K562 (cell line): Measurements from ENCODE around the gene UBXN10. TPM values are rescaled to one million over a fixed set of nuclear protein-coding genes. Genes with fewer than 3 reads are reported as not detected.

Experiments used
- ATAC-seq: fragments of 200-7000 bp; cut with Tn5 transposase; 3 replicates; pipeline ENCODE4 v1.9.1; 2020; ENCODE audit warnings: moderate library complexity
- BruUV-seq: library from RNA; stranded (reverse); fragments of 400-500 nt; replicated peaks from 2 replicates; lab custom pipeline; 2021; lab: Mats Ljungman, UMichigan
- CTCF ChIA-PET: fragments of 300-600 bp; formaldehyde crosslinking; extraction: SDS; loops from one replicate; lab custom pipeline; 2021; ENCODE audit warnings: low intra/inter-chr PET ratio; lab: Yijun Ruan, JAX
- POLR2A ChIA-PET: fragments of 300-600, 350-650 bp; sonication (Branson Sonifier 250); formaldehyde crosslinking; extraction: SDS; loops from one replicate; lab custom pipeline; 2021; ENCODE audit warnings: antibody characterized with exemption, inconsistent platforms; lab: Yijun Ruan, JAX
- DNase-seq, 4 experiments: peaks; one replicate each; pipeline versions ENCODE4 v3.0.0 to v3.0.0-alpha.2; 2011 to 2018; ENCODE audit warnings: low spot score in 3 of 4, mixed read lengths in 3 of 4; ENCODE audit errors: extremely low read depth in 1 of 4
- FAIRE-seq: peaks from 2 replicates; lab custom pipeline; 2011; peaks lifted over from hg19 to GRCh38; lab: Jason Lieb, UNC
- H2AFZ ChIP-seq: 2 replicates; pipeline ENCODE4 v1.6.0; 2011; ENCODE audit warnings: low read depth, low read length, control low read depth, inconsistent platforms
- H3K27ac ChIP-seq: fragments of 200-600 bp; 3 replicates; pipeline ENCODE4 v1.8.0; 2011; ENCODE audit warnings: low read depth, mild to moderate bottlenecking, control low read depth, inconsistent platforms, low read length, moderate library complexity, mixed read lengths; ENCODE audit errors: extremely low read depth
- H3K27me3 ChIP-seq, 2 experiments: fragments of 300-600 bp in 1 of 2; 2 replicates in 1 of 2; 3 replicates in 1 of 2; pipeline versions ENCODE4 v1.6.0 to v1.8.0; 2011; ENCODE audit warnings: inconsistent platforms in 2 of 2, low read length in 2 of 2, mild to moderate bottlenecking in 1 of 2, mixed read lengths in 1 of 2, moderate library complexity in 1 of 2; ENCODE audit not compliant: control insufficient read depth in 2 of 2, insufficient read depth in 2 of 2
- H3K36me3 ChIP-seq: fragments of 300-600 bp; 3 replicates; pipeline ENCODE4 v1.8.0; 2011; ENCODE audit warnings: mild to moderate bottlenecking, low read length, inconsistent platforms; ENCODE audit not compliant: control insufficient read depth, insufficient read depth
- H3K4me1 ChIP-seq, 2 experiments: fragments of 200-600 bp in 1 of 2; replicated peaks in 1 of 2; 2 replicates in 1 of 2; 3 replicates in 1 of 2; pipeline versions ENCODE4 v1.5.1 to v1.8.0; 2011; ENCODE audit warnings: inconsistent platforms in 2 of 2, low read length in 2 of 2, mild to moderate bottlenecking in 1 of 2, mixed read lengths in 1 of 2, moderate library complexity in 1 of 2; ENCODE audit not compliant: control insufficient read depth in 2 of 2, insufficient read depth in 2 of 2
- H3K4me2 ChIP-seq: 2 replicates; pipeline ENCODE4 v1.6.1; 2011; ENCODE audit warnings: low read length, control low read depth, inconsistent platforms, mixed read lengths; ENCODE audit not compliant: insufficient read depth
- H3K4me3 ChIP-seq: fragments of 200-600 bp; sonication (generic), shearing (Covaris generic); 2 replicates; pipeline ENCODE4 v1.5.1; 2016; ENCODE audit warnings: control low read depth, inconsistent platforms
- H3K79me2 ChIP-seq: fragments of 200-600 bp; 3 replicates; pipeline ENCODE4 v1.8.0; 2011; ENCODE audit warnings: low read length, inconsistent platforms; ENCODE audit not compliant: control insufficient read depth, insufficient read depth
- H3K9ac ChIP-seq, 2 experiments: 2 replicates each; pipeline versions ENCODE4 v1.6.0 to v1.6.1; 2011; ENCODE audit warnings: low read depth in 2 of 2, low read length in 2 of 2, control low read depth in 1 of 2, inconsistent platforms in 1 of 2, mild to moderate bottlenecking in 1 of 2, mixed read lengths in 1 of 2; ENCODE audit not compliant: insufficient read depth in 1 of 2
- H3K9me1 ChIP-seq: one replicate; pipeline ENCODE4 v1.6.0; 2011; ENCODE audit warnings: inconsistent platforms, mild to moderate bottlenecking, low read length, moderate library complexity; ENCODE audit not compliant: control insufficient read depth, insufficient read depth
- H3K9me3 ChIP-seq: replicated peaks from 2 replicates; pipeline ENCODE4 v1.5.1; 2011; ENCODE audit warnings: low read depth, low read length, inconsistent platforms; ENCODE audit not compliant: control insufficient read depth, insufficient read depth
- H4K20me1 ChIP-seq: replicated peaks from 2 replicates; pipeline ENCODE4 v1.6.1; 2011; ENCODE audit warnings: low read length, inconsistent platforms, mixed read lengths; ENCODE audit not compliant: control insufficient read depth, insufficient read depth
- L3MBTL2 ChIP-seq: fragments of 450-650 bp; IDR thresholded peaks from 2 replicates; pipeline ENCODE4 v1.6.1; 2016; ENCODE audit warnings: mild to moderate bottlenecking, moderate library complexity
- TBP ChIP-seq: optimal IDR thresholded peaks from 2 replicates; pipeline ENCODE3; 2011; ENCODE audit warnings: low read depth, low read length, improper control_type of control experiment
- XRCC5 ChIP-seq: fragments of 200-400 bp; formaldehyde crosslinking; IDR thresholded peaks from 2 replicates; pipeline ENCODE4 v1.6.1; 2017; ENCODE audit warnings: low read depth, mild to moderate bottlenecking, low read length
- ZNF696 ChIP-seq: fragments of 250-450 bp; sonication (Bioruptor Pico); conservative IDR thresholded peaks from 2 replicates; pipeline ENCODE4 v1.4.0; 2020; ENCODE audit warnings: mild to moderate bottlenecking, moderate library complexity
- WGBS: fragments of 100-300 bp; shearing (Covaris generic); methylation state at CpG from one replicate; pipeline ENCODE4 v1.1.6; 2016; ENCODE audit warnings: low coverage, mixed read lengths; ENCODE audit not compliant: insufficient coverage; ENCODE audit errors: missing lambda C conversion rate; 5-methylcytosine and 5-hydroxymethylcytosine counted together
- in situ Hi-C: fragments of 300-500 bp; cut with MboI; formaldehyde crosslinking; loops from 4 replicates; pipeline ENCODE4 v1.15.0; 2018; ENCODE audit warnings: inconsistent platforms, mixed read lengths
- intact Hi-C: fragments of 100-400 bp; cut with micrococcal nuclease; formaldehyde crosslinking; loops from 2 replicates; pipeline ENCODE4 v1.14.2; 2022
- polyA plus RNA-seq, 8 experiments: library from polyadenylated mRNA; depleted of rRNA in 4 of 8; stranded (reverse) in 5 of 8; unstranded in 3 of 8; fragments of >200 nt; fragmentation: Nextera tagmentation in 2 of 8; fragmentation: Illumina TruSeq in 1 of 8; extraction: Ambion mirVana in 2 of 8; extraction: Trizol in 1 of 8; gene quantifications; 2 replicates each; pipeline versions ENCODE4 v1.2.1 to v1.2.3, GENCODE V29; 2011 to 2014; ENCODE audit warnings: inconsistent platforms in 1 of 8, missing spikeins in 1 of 8
- total RNA-seq, 7 experiments: library from RNA; depleted of rRNA in 6 of 7; stranded (reverse); fragments of >200 nt in 6 of 7; fragmentation: Illumina TruSeq in 2 of 7; extraction: Trizol in 2 of 7; gene quantifications; 2 replicates each; pipeline versions ENCODE4 v1.2.1 to v1.2.3, GENCODE V29; 2011 to 2021; ENCODE audit warnings: low replicate concordance in 1 of 7
- TF ChIP-seq, protein P1 (sequence below): fragments of 200-400 bp; formaldehyde crosslinking; IDR thresholded peaks from 2 replicates; pipeline ENCODE4 v1.6.1; 2017; ENCODE audit warnings: mild to moderate bottlenecking, low read depth, low read length, moderate library complexity
- TF ChIP-seq, protein P2 (sequence below): sonication (generic); formaldehyde crosslinking; IDR thresholded peaks from 2 replicates; pipeline ENCODE4 v1.9.0; 2022; ENCODE audit warnings: mild to moderate bottlenecking, missing genetic modification reagents
- TF ChIP-seq, protein P3 (sequence below): fragments of 450-650 bp; IDR thresholded peaks from 2 replicates; pipeline ENCODE4 v1.6.1; 2016; ENCODE audit warnings: mild to moderate bottlenecking, moderate library complexity

UBXN10 gene
- total and polyA plus RNA-seq, 9 of the 15 experiments (the other 6 are each of a cell fraction or from before 2014, with no cell fraction given): 10.7 to 17.7 (median 13.6) TPM

DNA sequence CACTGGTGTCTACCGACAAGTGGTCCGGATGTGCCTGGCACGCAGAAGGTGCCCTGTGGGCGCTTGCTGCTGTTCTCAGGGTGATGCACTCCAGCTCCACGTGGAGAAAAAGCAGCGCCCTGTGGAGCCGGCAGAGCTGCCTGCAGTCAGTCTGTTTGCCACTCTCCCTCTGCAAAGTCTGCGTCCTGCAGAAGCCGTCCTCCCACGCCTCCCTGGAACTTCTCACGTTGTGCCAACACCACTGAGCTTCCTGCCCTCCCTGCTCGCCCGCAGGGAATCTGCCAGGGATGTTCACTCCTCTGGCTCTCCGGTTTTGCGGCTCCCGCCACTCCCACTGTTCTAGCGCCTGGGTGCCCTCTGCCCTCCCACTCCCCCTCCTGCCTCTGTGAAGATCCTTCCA is 19.8 kb upstream of the UBXN10 start (continued):
- no peak for TF ChIP-seq TBP

DNA sequence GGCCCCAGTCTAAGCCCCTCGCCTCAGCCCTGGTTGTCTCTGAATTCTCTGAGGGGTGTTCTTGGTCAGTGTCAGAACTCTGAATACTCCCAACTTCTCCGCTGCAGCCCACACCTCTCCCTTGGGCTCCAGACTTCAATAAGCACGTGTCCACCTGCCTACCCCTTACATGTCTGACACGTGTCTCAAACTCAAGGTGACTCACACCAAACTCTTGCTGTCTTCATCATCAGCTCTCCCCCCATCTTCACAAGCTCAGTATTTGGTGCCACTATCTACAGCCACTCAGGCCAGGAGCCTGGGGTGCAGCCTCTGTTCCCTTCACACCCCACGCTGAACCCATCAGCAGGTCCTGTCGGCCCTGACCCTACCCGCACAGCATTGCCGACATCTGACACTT is 18.8 kb upstream of the UBXN10 start:
- peaks cover 1% of the 10 kb centered on the region; the same call in 1 of the 2 replicates for H3K9me3 ChIP-seq
- intact Hi-C loops (loop anchor here (5.0 kb wide), 2 partner anchors 265 to 325 kb away; no protein-coding TSS in a partner anchor), in situ Hi-C loops (no loop called here)
- peaks cover 0 to 19% of the 10 kb centered on the region in 2 experiments; a peak in 3 of 5 replicates for H3K27me3 ChIP-seq
- H3K4me1 ChIP-seq: peaks cover 4 to 19% of the 10 kb centered on the region in 2 experiments; a peak in 4 of 5 replicates
- no peak overlapping the region; a peak in 1 of 4 replicates for H3K9ac ChIP-seq
- H4K20me1 ChIP-seq: no peaks in the 10 kb centered on the region
- H2AFZ ChIP-seq: peak overlapping the region; percentile 38; the same call in 1 of the 2 replicates
- ATAC-seq (no peak), FAIRE-seq (peak; percentile 29), DNase-seq (no peak)
- WGBS: 40% methylated on average over 8 of the region's 8 CpGs
- no peak overlapping the region for H3K4me2 ChIP-seq
- ChIA-PET POLR2A (no interaction called here), CTCF (no interaction called here)
- no peaks in the 10 kb centered on the region for H3K36me3 ChIP-seq
- H3K79me2 ChIP-seq: no peaks in the 10 kb centered on the region
- BruUV-seq: no TSS peak
- H3K27ac ChIP-seq: no peak overlapping the region
- H3K9me1 ChIP-seq: no peaks in the 10 kb centered on the region
- no peak overlapping the region for H3K4me3 ChIP-seq
- TF ChIP-seq, protein P1, sequence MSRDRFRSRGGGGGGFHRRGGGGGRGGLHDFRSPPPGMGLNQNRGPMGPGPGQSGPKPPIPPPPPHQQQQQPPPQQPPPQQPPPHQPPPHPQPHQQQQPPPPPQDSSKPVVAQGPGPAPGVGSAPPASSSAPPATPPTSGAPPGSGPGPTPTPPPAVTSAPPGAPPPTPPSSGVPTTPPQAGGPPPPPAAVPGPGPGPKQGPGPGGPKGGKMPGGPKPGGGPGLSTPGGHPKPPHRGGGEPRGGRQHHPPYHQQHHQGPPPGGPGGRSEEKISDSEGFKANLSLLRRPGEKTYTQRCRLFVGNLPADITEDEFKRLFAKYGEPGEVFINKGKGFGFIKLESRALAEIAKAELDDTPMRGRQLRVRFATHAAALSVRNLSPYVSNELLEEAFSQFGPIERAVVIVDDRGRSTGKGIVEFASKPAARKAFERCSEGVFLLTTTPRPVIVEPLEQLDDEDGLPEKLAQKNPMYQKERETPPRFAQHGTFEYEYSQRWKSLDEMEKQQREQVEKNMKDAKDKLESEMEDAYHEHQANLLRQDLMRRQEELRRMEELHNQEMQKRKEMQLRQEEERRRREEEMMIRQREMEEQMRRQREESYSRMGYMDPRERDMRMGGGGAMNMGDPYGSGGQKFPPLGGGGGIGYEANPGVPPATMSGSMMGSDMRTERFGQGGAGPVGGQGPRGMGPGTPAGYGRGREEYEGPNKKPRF: no peak
- TF ChIP-seq XRCC5 (no peak), L3MBTL2 (peak; percentile 76), ZNF696 (CRISPR knock-in tag) (no peak)
- TF ChIP-seq, protein P2, sequence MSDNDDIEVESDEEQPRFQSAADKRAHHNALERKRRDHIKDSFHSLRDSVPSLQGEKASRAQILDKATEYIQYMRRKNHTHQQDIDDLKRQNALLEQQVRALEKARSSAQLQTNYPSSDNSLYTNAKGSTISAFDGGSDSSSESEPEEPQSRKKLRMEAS (CRISPR knock-in tag): peak; percentile 36; the same call in 1 of the 2 replicates
- TF ChIP-seq, protein P3, sequence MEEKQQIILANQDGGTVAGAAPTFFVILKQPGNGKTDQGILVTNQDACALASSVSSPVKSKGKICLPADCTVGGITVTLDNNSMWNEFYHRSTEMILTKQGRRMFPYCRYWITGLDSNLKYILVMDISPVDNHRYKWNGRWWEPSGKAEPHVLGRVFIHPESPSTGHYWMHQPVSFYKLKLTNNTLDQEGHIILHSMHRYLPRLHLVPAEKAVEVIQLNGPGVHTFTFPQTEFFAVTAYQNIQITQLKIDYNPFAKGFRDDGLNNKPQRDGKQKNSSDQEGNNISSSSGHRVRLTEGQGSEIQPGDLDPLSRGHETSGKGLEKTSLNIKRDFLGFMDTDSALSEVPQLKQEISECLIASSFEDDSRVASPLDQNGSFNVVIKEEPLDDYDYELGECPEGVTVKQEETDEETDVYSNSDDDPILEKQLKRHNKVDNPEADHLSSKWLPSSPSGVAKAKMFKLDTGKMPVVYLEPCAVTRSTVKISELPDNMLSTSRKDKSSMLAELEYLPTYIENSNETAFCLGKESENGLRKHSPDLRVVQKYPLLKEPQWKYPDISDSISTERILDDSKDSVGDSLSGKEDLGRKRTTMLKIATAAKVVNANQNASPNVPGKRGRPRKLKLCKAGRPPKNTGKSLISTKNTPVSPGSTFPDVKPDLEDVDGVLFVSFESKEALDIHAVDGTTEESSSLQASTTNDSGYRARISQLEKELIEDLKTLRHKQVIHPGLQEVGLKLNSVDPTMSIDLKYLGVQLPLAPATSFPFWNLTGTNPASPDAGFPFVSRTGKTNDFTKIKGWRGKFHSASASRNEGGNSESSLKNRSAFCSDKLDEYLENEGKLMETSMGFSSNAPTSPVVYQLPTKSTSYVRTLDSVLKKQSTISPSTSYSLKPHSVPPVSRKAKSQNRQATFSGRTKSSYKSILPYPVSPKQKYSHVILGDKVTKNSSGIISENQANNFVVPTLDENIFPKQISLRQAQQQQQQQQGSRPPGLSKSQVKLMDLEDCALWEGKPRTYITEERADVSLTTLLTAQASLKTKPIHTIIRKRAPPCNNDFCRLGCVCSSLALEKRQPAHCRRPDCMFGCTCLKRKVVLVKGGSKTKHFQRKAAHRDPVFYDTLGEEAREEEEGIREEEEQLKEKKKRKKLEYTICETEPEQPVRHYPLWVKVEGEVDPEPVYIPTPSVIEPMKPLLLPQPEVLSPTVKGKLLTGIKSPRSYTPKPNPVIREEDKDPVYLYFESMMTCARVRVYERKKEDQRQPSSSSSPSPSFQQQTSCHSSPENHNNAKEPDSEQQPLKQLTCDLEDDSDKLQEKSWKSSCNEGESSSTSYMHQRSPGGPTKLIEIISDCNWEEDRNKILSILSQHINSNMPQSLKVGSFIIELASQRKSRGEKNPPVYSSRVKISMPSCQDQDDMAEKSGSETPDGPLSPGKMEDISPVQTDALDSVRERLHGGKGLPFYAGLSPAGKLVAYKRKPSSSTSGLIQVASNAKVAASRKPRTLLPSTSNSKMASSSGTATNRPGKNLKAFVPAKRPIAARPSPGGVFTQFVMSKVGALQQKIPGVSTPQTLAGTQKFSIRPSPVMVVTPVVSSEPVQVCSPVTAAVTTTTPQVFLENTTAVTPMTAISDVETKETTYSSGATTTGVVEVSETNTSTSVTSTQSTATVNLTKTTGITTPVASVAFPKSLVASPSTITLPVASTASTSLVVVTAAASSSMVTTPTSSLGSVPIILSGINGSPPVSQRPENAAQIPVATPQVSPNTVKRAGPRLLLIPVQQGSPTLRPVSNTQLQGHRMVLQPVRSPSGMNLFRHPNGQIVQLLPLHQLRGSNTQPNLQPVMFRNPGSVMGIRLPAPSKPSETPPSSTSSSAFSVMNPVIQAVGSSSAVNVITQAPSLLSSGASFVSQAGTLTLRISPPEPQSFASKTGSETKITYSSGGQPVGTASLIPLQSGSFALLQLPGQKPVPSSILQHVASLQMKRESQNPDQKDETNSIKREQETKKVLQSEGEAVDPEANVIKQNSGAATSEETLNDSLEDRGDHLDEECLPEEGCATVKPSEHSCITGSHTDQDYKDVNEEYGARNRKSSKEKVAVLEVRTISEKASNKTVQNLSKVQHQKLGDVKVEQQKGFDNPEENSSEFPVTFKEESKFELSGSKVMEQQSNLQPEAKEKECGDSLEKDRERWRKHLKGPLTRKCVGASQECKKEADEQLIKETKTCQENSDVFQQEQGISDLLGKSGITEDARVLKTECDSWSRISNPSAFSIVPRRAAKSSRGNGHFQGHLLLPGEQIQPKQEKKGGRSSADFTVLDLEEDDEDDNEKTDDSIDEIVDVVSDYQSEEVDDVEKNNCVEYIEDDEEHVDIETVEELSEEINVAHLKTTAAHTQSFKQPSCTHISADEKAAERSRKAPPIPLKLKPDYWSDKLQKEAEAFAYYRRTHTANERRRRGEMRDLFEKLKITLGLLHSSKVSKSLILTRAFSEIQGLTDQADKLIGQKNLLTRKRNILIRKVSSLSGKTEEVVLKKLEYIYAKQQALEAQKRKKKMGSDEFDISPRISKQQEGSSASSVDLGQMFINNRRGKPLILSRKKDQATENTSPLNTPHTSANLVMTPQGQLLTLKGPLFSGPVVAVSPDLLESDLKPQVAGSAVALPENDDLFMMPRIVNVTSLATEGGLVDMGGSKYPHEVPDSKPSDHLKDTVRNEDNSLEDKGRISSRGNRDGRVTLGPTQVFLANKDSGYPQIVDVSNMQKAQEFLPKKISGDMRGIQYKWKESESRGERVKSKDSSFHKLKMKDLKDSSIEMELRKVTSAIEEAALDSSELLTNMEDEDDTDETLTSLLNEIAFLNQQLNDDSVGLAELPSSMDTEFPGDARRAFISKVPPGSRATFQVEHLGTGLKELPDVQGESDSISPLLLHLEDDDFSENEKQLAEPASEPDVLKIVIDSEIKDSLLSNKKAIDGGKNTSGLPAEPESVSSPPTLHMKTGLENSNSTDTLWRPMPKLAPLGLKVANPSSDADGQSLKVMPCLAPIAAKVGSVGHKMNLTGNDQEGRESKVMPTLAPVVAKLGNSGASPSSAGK: peak; percentile 68
